Stimulated activated naive CD8-positive, alpha-beta T cell treated with anti-CD3 and anti-CD28 coated beads, Interleukin-15, Interleukin-2, amounts not matched to agents 100 U/mL and 50 U/mL, for 24 hours (primary cell): ENCODE results near the gene KLHDC7B.

Source experiments
- ATAC-seq: fragments of 150-1000 bp; cut with Tn5 transposase; one replicate; pipeline ENCODE4 v1.10.0; 2021
- DNase-seq: peaks from one replicate; pipeline ENCODE4 v3.0.0; 2021

KLHDC7B gene

DNA sequence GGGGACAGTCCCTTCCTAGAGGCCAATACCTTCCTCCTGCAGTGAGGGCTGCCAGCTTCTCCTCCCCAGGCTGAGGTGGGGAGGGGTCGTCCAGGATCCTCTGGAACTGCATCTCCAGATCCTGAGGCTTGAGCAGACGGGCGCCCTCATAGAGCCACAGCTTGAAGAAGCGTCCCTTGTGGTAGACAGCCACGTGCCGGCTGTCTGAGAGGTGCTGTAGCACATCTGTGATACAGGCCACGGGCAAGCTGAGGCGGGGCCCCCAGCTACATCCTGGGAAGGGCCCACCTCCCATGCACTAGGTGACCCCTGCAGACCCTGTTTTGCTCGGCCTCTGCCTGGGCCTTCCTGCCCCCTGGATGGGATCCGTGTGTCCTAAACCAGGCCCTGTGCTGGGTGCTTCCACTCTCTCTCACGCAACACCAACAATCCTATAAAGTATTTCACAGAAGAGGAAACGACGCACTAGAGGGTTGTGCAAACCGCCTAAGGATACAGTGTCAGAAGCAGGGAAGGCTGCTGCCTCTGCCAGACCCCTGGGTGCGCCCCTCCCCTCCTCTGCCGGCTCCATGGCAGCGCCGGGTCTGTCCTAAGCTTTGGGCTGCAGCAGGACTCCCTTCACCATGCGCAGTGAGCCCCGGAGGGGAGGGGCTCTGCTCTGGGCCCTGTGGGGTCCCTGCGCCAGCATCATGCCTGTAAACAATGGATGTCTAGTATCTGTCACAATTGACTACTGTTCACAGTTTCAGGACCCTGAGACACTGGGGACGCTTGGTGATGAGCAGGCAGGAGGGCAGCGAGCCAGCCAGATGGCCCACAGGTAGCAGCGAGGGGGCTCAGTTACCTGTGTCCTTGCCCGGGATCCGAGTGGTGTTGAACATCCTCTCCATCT, 28.0 kb downstream of the KLHDC7B start:
- ATAC-seq (no peak), DNase-seq (no peak)

DNA sequence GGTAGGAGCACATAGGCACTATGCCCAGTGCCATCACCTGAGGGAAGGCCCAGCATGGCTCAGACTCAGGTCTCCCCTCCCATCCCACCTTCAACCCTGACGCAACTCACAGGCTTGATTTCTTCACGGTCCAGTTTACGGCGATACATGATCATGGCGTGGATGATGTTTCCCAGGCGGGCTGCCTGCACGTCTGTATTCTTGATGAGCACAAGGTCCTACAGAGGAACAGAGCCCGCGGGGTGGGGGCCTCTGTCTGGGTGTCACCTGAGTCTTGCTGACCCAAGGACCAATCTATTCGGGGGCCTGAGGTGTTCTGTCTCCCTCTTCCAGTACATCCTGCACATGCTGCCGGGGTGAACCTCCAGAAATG, 28.7 kb downstream of the KLHDC7B start:
- ATAC-seq, result no peak
- DNase-seq, result no peak

DNA sequence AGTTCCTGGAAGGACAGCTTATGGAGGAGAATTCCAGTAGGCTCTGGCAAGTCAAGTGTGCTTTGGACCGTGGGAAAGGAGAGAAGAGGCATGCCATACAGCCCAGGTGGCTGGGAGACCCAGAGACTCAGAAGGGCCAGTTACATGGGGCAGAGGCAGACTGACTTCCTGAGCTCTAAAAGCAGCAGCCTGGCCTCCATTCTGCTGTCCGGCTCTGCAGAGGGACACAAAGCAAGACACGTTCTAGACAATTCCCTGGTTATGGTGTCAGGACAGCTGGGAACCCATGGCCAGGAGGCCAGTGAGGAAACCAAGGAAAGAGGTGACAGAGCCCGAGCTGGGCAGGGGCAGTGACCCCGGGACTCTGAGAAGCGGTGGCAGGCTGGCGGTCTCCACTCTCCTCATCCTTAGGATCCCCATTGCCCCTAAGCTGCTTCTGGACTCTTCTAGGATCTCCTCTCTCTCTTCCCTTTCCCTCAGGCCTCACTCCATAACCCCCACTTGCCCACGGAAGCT, 29.8 kb downstream of the KLHDC7B start:
- ATAC-seq, result no peak
- DNase-seq, result no peak

DNA sequence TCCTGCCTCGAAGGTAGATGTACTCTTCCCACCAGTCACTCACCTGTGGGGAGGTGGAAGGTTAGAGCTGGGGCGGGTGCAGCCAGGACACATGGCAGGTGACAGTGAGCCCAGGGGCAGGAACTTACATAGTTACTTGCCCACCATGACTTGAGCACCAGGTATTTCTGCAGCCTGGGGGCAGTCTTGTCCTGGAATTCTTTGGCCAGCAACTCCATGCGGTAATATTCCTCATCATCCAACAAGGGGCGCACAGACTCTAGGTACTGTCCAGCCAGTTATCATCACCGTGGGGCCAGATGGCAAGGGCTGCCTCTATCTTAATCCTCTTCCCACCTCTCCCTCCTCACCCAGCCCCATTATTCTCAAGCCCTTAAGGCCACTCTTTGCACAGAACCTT, 30.4 kb downstream of the KLHDC7B start:
- ATAC-seq (no peak), DNase-seq (no peak)

GRCh38 chr22:50576806-50577696, 31.4 kb downstream of the KLHDC7B start:
- DNase-seq, result no peak
- peak; percentile 19 for ATAC-seq

- ATAC-seq (no peak), DNase-seq (no peak)
These were observed 31.9 kb downstream of the KLHDC7B start for GRCh38 chr22:50577697-50577986.

DNA sequence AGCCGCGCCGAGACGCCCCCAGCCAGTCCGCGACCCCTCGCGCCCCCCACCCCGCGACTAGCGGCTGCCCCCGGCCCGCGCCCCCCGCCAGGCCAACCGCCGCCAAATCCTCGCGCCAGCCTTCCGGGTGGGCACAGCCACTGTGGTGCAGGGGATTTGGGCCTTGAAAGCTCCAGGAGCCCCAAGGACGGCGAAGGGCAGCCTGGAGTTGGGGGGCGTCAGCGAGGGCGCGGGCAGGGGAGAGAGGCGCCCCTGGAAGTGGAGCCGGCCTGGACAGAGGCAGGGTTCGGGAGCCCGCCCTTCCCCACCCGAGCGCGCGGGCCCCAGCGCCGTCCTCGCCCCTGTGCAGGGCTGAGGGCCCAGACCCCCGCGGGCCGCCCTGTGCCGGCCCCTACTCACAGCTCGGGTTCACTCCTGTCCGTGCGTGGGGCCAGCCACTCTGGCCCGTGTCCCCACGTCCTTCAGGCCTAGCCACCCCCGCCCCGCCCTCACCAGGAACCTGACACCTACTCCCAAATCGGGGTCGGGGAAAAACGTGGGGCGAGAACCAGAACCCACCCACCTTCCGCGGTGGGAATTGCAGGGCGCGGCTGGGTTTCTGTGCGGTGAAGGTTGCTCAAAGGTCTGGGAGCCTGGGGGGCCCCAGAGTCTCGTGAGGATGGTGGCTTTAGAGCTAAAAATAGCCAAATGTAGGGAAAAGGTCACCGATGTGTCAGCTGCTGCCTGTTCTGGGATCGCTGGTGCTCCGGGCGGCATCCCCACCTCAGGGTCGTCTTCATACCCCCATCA, 32.5 kb downstream of the KLHDC7B start, which contains the start of gene CPT1B:
Gene CPT1B, minus strand, starts transcription at position 441 of the 789 bp plus-strand sequence. CDS start 512 bp downstream, outside the sequence.
- no peak for ATAC-seq

DNA sequence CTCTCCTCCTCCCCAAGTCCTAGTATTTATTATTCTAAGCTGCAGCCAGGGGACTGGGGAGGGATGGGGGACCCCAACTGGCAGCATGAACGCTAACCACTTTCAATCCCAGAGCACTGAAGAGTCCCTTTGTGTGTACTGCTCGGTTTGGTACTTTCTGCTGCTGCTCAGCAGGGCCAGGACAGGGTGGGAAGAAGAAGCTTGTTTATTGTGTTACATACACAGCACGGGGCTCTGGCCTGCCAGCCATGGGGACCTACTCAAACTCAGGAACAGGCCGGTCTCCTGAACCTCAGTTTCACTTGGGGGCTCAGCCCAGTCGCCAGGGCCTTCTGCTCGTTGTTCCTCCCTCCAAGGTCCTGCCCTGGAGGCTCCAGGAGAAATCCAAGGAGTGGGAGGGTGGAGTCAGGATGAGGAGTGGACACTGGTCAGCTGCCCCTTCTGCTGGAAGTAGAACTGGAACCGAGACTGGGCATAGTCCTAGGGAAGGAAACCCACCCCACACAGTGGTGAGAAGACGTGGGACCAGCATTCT, 33.1 kb downstream of the KLHDC7B start:
- ATAC-seq, result no peak
- DNase-seq, result no peak

More for the DNA sequence above, 32.5 kb downstream of the KLHDC7B start, which contains the start of gene CPT1B:
- DNase-seq, result no peak

DNA sequence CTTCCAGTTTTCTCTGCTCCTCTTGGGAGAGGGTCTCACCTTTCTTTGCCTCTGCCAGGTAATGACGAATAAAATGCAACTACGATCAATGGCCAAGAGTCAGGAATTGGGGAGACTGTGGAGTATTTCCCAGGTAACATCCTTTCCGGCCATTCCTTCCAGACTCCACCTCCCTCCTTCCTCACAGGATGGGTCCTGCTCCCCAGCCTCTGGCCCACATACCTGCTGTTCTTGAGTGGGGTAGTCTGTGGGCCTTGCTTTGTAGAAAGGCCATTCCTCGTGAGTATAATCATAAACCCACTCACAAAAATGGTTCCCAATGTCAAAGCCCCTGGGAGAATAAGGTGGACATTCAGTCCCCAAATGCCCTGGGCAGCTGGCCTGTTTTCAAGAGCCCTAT, 34.1 kb downstream of the KLHDC7B start:
- DNase-seq (no peak), ATAC-seq (no peak)

- no peak for ATAC-seq
- no peak for DNase-seq
These were observed 35.6 kb downstream of the KLHDC7B start for GRCh38 chr22:50581031-50581949.

- DNase-seq (peak; percentile 50), ATAC-seq (no peak)
These were observed 36.3 kb downstream of the KLHDC7B start for GRCh38 chr22:50581950-50582492.

DNA sequence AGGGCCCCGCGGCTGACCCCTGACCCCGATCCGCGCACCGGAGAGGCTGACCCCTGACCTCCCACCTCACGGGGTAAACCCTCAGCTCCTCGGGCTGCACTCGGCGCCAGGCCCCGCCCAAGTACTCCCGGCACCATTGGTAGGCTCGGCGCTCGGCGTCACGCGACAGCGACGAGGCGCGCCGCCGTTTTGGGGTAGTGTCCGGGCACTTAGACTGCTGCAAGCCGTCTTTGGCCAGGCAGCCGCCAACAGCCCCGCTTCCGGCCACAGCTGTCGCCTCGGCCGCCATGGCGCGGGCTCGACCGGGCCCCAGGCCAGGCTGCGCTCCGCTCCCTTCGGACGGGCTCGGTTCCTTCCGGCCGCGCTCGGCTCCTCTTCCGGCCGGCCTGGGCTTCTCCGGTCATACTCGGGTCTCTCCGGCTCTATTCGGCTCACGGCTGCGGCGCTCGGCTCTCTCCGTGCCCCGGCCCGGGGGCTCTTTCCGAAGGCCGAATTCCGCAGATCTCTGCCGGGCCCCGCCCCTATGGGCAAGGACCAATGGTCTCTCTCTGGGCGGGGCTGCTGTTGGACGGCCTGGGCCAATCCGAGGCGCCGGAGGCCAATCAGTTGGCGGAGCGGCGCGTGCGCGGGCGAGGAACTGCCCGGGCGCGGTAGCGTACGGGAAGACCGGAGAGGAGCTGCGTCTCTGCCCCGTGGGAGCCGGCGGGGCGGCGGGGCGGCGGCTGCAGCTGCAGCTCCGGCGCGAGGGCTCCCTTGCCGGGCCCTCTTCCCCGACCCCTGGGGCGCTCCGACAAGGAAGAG, 37.0 kb downstream of the KLHDC7B start, which contains the start of gene CHKB:
Gene CHKB, minus strand, starts transcription at position 357 of the 801 bp plus-strand sequence. Its CDS starts 68 bp downstream, at position 289.
- ATAC-seq (peak; percentile 97), DNase-seq (peak; percentile 99)

DNA sequence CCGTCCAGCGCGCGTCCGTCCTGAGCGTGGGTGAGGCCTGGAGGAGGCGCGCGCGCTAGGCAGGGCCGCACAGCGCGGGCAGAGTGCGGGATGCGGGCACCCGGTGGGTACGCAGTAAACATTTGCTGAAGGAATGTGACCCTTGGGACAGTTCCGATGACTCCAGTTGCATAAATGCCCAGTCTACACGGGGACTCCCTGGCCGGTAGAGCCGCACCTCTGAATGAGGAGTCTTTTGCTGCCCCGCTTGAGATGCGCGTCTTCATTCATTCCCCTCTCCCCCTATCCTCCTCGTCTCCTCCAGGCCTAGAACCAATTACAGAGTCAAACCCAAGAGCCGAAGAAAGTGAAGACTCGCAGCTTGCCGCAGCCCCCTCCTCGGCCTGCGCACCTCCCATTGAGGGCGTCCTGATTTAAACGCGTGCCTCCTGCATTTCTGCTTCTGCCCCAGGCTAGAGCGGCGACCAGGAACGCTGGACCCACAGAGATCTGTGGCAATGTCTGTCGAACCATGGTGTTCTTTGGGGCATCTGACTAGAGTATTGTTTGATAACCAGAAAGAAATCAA, 37.7 kb downstream of the KLHDC7B start:
- no peak for DNase-seq
- peak; percentile 4 for ATAC-seq

- no peak for DNase-seq
- ATAC-seq, result no peak
These were observed 38.7 kb downstream of the KLHDC7B start for GRCh38 chr22:50584106-50585096.

DNA sequence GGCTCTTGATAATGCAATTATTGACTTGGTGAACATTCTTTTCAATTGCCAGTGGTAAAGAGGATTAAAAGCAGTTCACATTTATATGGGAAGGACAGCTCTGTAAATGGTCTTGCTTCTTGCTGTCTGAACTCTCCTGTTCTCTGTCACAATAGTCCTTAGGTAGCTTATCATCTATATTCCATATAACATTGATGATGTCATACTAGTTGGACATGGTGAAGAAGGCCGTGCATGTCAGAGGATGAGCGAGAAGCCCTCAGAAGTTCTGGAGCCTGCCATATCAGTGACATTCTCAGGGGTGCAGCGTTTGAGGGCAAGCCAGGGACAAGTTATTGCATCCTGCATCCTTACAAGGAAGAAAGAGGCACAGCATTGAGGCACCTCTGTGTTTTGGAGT, 39.5 kb downstream of the KLHDC7B start:
- DNase-seq, result no peak
- ATAC-seq, result no peak

DNA sequence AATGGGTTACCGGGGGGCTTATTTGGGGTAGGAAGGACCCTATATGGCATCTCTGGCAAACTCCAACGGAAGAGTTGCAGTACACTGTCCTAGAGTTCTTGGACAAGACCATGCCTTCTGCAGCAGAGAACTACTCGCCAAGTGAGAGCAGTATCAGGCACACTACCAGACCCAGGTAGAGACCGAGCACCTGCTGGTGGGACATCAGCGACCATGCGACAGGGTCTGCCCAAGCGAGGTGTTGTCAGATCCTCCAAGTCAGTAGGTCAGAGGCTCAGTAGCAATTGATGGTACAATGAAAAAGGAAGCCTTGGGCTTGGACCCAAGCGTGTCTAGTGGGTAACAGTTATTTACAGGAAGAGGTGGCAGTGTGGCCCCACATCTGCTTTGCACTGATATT, 40.1 kb downstream of the KLHDC7B start:
- ATAC-seq (no peak), DNase-seq (no peak)

- no peak for ATAC-seq
These were observed 40.7 kb downstream of the KLHDC7B start for GRCh38 chr22:50586416-50586815.

GRCh38 chr22:50587407-50587806, 41.7 kb downstream of the KLHDC7B start:
- ATAC-seq (no peak), DNase-seq (no peak)

More at GRCh38 chr22:50586416-50586815, 40.7 kb downstream of the KLHDC7B start:
- DNase-seq, result no peak
